Karpas-422 (cell line): ENCODE data around the gene KCNN1. TPM values are rescaled to one million over a fixed set of nuclear protein-coding genes. Genes with fewer than 3 reads are reported as not detected.
"Not testable (repeated sequence)": the region's sequence is repeated elsewhere in the genome, so short reads cannot be mapped to it uniquely, and the experiment has no call there.

ENCODE experiments used
- DNase-seq: peaks from one replicate; pipeline ENCODE4 v3.0.0-alpha.2; 2015
- H2AFZ ChIP-seq: fragments of 200-600 bp; sonication (generic); 2 replicates; pipeline ENCODE4 v1.6.1; 2014; ENCODE audit warnings: antibody characterized with exemption, low read length, mixed read lengths
- H3K27ac ChIP-seq: fragments of 200-600 bp; sonication (generic); 2 replicates; pipeline ENCODE4 v1.5.1; 2014; ENCODE audit warnings: mild to moderate bottlenecking, low read length, moderate library complexity
- H3K27me3 ChIP-seq: fragments of 200-600 bp; sonication (generic); 2 replicates; pipeline ENCODE4 v1.6.1; 2014; ENCODE audit warnings: low read length, mixed read lengths
- H3K36me3 ChIP-seq: fragments of 200-600 bp; sonication (generic); 2 replicates; pipeline ENCODE4 v1.6.1; 2014; ENCODE audit warnings: low read length, mixed read lengths; ENCODE audit not compliant: insufficient read depth
- H3K4me1 ChIP-seq: fragments of 200-600 bp; sonication (generic); 2 replicates; pipeline ENCODE4 v1.6.1; 2014; ENCODE audit warnings: mild to moderate bottlenecking, low read length, mixed read lengths
- H3K4me2 ChIP-seq: fragments of 200-600 bp; sonication (generic); 2 replicates; pipeline ENCODE4 v1.6.1; 2014; ENCODE audit warnings: low read length, low read depth, mild to moderate bottlenecking; ENCODE audit not compliant: poor library complexity, severe bottlenecking
- H3K4me3 ChIP-seq: fragments of 200-600 bp; sonication (generic); 2 replicates; pipeline ENCODE4 v1.5.1; 2014; ENCODE audit warnings: mild to moderate bottlenecking, antibody characterized with exemption, low read length, mixed read lengths
- H3K79me2 ChIP-seq: fragments of 200-600 bp; sonication (generic); 2 replicates; pipeline ENCODE4 v1.6.1; 2014; ENCODE audit warnings: mild to moderate bottlenecking, low read length, mixed read lengths
- H3K9ac ChIP-seq: fragments of 200-600 bp; sonication (generic); 2 replicates; pipeline ENCODE4 v1.6.0; 2014; ENCODE audit warnings: low read length
- H3K9me2 ChIP-seq: fragments of 200-600 bp; sonication (generic), shearing (Covaris generic); replicated peaks from 2 replicates; pipeline ENCODE4 v1.6.0; 2014; ENCODE audit warnings: mild to moderate bottlenecking, low read length, moderate library complexity; ENCODE audit not compliant: insufficient read depth
- H3K9me3 ChIP-seq: fragments of 300-700, 200-600 bp; sonication (generic); 2 replicates; pipeline ENCODE4 v1.6.1; 2014; ENCODE audit warnings: low read length, mixed read lengths
- H4K20me1 ChIP-seq: fragments of 200-600 bp; sonication (generic); 2 replicates; pipeline ENCODE4 v1.6.1; 2014; ENCODE audit warnings: mild to moderate bottlenecking, antibody characterized with exemption, low read length, low read depth; ENCODE audit not compliant: insufficient read depth
- total RNA-seq: library from RNA; depleted of rRNA; stranded (reverse); fragments of >200 nt; shearing (Covaris generic); gene quantifications from 2 replicates; pipeline ENCODE4 v1.2.3, GENCODE V29; 2014; ENCODE audit warnings: low replicate concordance; rRNA removed

KCNN1 gene
- not detected in 2 replicates for total RNA-seq

DNA sequence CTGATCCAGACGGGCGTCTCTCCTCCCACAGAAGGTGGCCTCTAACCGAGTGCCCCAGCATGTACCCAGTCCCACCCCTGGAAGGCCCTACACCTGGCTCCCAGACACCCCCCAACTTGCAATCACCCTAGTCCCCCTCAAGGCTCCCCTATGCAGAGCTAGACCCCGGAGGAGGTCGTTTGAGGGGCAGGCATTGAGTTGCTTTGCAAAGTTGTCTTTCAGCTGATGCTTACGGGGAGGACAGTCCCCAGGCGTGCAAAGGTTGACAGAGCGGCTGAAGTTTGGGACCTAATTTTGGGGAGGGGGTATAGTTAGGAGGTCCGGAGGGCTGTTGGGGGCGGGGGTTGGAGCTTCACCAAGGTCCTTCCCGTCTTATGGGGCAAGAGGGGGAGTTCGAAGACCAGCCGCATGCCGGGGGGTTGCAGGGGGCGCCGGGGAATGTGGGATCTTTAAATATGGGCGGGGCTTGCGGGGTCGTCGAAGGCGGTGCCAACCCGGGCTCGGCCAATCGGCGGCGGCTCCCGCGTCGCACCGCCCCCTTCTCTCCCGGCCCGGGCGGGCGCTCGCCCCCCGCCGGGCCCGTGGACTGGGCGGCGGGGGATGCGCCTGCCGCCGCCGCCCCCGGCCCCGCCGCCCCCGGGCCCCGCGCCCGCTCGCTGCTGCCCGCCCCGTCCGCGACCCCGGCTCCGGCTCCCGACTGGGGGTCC is at the start of gene KCNN1:
KCNN1 (plus strand) TSS at position 558 of the 707 bp plus-strand sequence. CDS start 6,782 bp downstream, outside the sequence.
- H3K4me2 ChIP-seq: no peak within 1 kb of the TSS
- no peaks in the 10 kb centered on the region for H3K79me2 ChIP-seq
- no peak within 1 kb of the TSS for H3K9ac ChIP-seq
- H3K27me3 ChIP-seq: no peaks in the 10 kb centered on the region
- H3K4me3 ChIP-seq: no peak within 1 kb of the TSS
- H3K9me3 ChIP-seq: no peaks in the 10 kb centered on the region
- H2AFZ ChIP-seq: no peak within 1 kb of the TSS
- H3K4me1 ChIP-seq: no peaks in the 10 kb centered on the region
- no peak for DNase-seq
- H3K36me3 ChIP-seq: no peaks in the 10 kb centered on the region
- no peaks in the 10 kb centered on the region for H3K9me2 ChIP-seq
- H3K27ac ChIP-seq: no peak within 1 kb of the TSS
- H4K20me1 ChIP-seq: no peaks in the 10 kb centered on the region

DNA sequence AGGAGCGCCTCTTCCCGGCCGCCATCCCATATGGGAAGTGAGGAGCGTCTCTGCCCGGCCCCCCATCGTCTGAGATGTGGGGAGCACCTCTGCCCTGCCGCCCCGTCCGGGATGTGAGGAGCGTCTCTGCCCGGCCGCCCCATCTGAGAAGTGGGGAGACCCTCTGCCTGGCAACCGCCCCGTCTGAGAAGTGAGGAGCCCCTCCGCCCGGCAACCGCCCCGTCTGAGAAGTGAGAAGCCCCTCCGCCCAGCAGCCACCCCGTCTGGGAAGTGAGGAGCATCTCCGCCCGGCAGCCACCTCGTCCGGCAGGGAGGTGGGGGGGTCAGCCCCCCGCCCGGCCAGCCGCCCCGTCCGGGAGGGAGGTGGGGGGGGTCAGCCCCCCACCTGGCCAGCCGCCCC is 48.8 kb upstream of the KCNN1 start:
- H3K4me3 ChIP-seq, H3K9me2 ChIP-seq, H4K20me1 ChIP-seq, H3K36me3 ChIP-seq, H3K79me2 ChIP-seq, H3K27ac ChIP-seq, H3K9me3 ChIP-seq, H2AFZ ChIP-seq, DNase-seq, H3K27me3 ChIP-seq, H3K9ac ChIP-seq, H3K4me2 ChIP-seq, H3K4me1 ChIP-seq: not testable (repeated sequence)

GRCh38 chr19:17919122-17919521 is 47.8 kb upstream of the KCNN1 start:
- not testable (repeated sequence) for H3K4me3 ChIP-seq, H3K9me3 ChIP-seq, H3K4me2 ChIP-seq, H3K79me2 ChIP-seq, H3K9me2 ChIP-seq, DNase-seq, H3K9ac ChIP-seq, H3K27me3 ChIP-seq, H2AFZ ChIP-seq, H3K27ac ChIP-seq, H3K36me3 ChIP-seq, H4K20me1 ChIP-seq, H3K4me1 ChIP-seq

DNA sequence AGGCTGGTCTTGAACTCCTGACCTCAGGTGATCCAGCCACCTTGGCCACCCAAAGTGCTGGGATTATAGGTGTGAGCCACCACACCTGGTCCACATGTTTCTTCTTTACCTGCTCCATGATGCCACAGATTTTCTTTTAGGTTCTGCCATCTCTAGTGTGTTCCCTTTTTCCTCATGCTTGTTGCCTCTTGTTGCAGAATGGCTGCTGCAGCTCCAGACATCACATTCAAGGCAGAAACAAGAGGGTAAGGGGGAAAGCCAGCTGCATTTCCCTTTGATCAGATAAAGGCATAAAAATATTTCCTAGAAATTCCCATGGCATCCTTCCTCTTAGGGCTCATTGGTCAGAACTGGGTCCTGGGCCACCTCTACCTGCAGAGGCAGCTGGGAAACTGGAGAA is 46.4 kb upstream of the KCNN1 start:
- Histone ChIP-seq H3K27me3 (no peaks in the 10 kb centered on the region), H3K9me2 (no peaks in the 10 kb centered on the region), H3K9ac (no peak overlapping the region), H3K9me3 (no peaks in the 10 kb centered on the region), H2AFZ (no peak overlapping the region), H3K27ac (no peak overlapping the region), H3K36me3 (no peaks in the 10 kb centered on the region), H4K20me1 (no peaks in the 10 kb centered on the region), H3K4me3 (no peak overlapping the region), H3K4me2 (no peak overlapping the region), H3K79me2 (no peaks in the 10 kb centered on the region), H3K4me1 (no peaks in the 10 kb centered on the region)
- DNase-seq: no peak

- no peaks in the 10 kb centered on the region for H3K4me1 ChIP-seq
- no peak overlapping the region for H3K9ac ChIP-seq
- DNase-seq: no peak
- H3K4me3 ChIP-seq: no peak overlapping the region
- H2AFZ ChIP-seq: no peak overlapping the region
- no peak overlapping the region for H3K27ac ChIP-seq
- H3K9me3 ChIP-seq: no peaks in the 10 kb centered on the region
- H4K20me1 ChIP-seq: no peaks in the 10 kb centered on the region
- H3K79me2 ChIP-seq: no peaks in the 10 kb centered on the region
- no peaks in the 10 kb centered on the region for H3K27me3 ChIP-seq
- H3K9me2 ChIP-seq: no peaks in the 10 kb centered on the region
- H3K36me3 ChIP-seq: no peaks in the 10 kb centered on the region
- no peak overlapping the region for H3K4me2 ChIP-seq
Observed at GRCh38 chr19:17922138-17922537, 44.8 kb upstream of the KCNN1 start.

- no peak overlapping the region for H3K4me3 ChIP-seq
- H3K4me1 ChIP-seq: no peaks in the 10 kb centered on the region
- H3K9me3 ChIP-seq: no peaks in the 10 kb centered on the region
- no peaks in the 10 kb centered on the region for H4K20me1 ChIP-seq
- H2AFZ ChIP-seq: no peak overlapping the region
- H3K27ac ChIP-seq: no peak overlapping the region
- no peak overlapping the region for H3K4me2 ChIP-seq
- DNase-seq: peak; percentile 29
- no peaks in the 10 kb centered on the region for H3K36me3 ChIP-seq
- H3K27me3 ChIP-seq: no peaks in the 10 kb centered on the region
- no peak overlapping the region for H3K9ac ChIP-seq
- no peaks in the 10 kb centered on the region for H3K9me2 ChIP-seq
- H3K79me2 ChIP-seq: no peaks in the 10 kb centered on the region
Observed at GRCh38 chr19:17926044-17926443, 40.9 kb upstream of the KCNN1 start.

- H3K27me3 ChIP-seq: no peaks in the 10 kb centered on the region
- peak; percentile 30 for DNase-seq
- H4K20me1 ChIP-seq: no peaks in the 10 kb centered on the region; the same call in 1 of the 2 replicates
- H3K9me2 ChIP-seq: no peaks in the 10 kb centered on the region
- no peak overlapping the region for H3K4me3 ChIP-seq
- H3K79me2 ChIP-seq: peaks cover 12% of the 10 kb centered on the region
- H3K36me3 ChIP-seq: no peaks in the 10 kb centered on the region
- no peak overlapping the region for H3K27ac ChIP-seq
- no peak overlapping the region for H2AFZ ChIP-seq
- H3K4me1 ChIP-seq: peaks cover 15% of the 10 kb centered on the region
- no peak overlapping the region for H3K4me2 ChIP-seq
- no peak overlapping the region for H3K9ac ChIP-seq
- no peaks in the 10 kb centered on the region for H3K9me3 ChIP-seq
Observed at GRCh38 chr19:17929056-17929455, 37.9 kb upstream of the KCNN1 start.

GRCh38 chr19:17931532-17932191 is 35.2 kb upstream of the KCNN1 start:
- no peaks in the 10 kb centered on the region for H3K27me3 ChIP-seq
- H3K4me1 ChIP-seq: peaks cover 18% of the 10 kb centered on the region
- H4K20me1 ChIP-seq: no peaks in the 10 kb centered on the region; the same call in 1 of the 2 replicates
- no peaks in the 10 kb centered on the region for H3K9me2 ChIP-seq
- H3K36me3 ChIP-seq: no peaks in the 10 kb centered on the region
- H3K79me2 ChIP-seq: peaks cover 18% of the 10 kb centered on the region
- peak; percentile 52 for DNase-seq
- H3K27ac ChIP-seq: no peak overlapping the region
- peak overlapping the region; percentile 96 for H3K9ac ChIP-seq
- H3K9me3 ChIP-seq: no peaks in the 10 kb centered on the region
- peak overlapping the region; percentile 95 for H3K4me2 ChIP-seq
- H2AFZ ChIP-seq: peak overlapping the region; percentile 84
- H3K4me3 ChIP-seq: peak overlapping the region; percentile 99
